Esophagus muscularis mucosa (tissue), 4 donors: ENCODE results near the gene CD274. TPM values are rescaled to one million over a fixed set of nuclear protein-coding genes. Genes with fewer than 3 reads are reported as not detected.

Experiments used
- DNase-seq: peaks from one replicate; pipeline ENCODE4 v3.0.0-alpha.2; 2017; ENCODE audit errors: extremely low spot score
- H3K27ac ChIP-seq, 4 donors: fragments of 200-600 bp; sonication (generic); replicated peaks in 1 of 4; 1 replicate in 3 of 4; 2 replicates in 1 of 4; pipeline ENCODE4 v1.5.1; 2016 to 2019; ENCODE audit warnings: mild to moderate bottlenecking in 1 of 4
- H3K27me3 ChIP-seq, 4 donors: fragments of 200-600 bp; sonication (generic); one replicate each; pipeline versions ENCODE4 v1.5.1 to v1.6.0; 2016 to 2019
- H3K36me3 ChIP-seq, 4 donors: fragments of 200-600 bp; sonication (generic); one replicate each; pipeline ENCODE4 v1.5.1; 2016 to 2019
- H3K4me1 ChIP-seq, 4 donors: fragments of 200-600 bp; sonication (generic); one replicate each; pipeline ENCODE4 v1.5.1; 2016 to 2019
- H3K4me3 ChIP-seq, 4 donors: fragments of 200-600 bp; sonication (generic); 1 replicate in 2 of 4; 2 replicates in 2 of 4; pipeline ENCODE4 v1.5.1; 2016 to 2019; ENCODE audit warnings: mild to moderate bottlenecking in 4 of 4, moderate library complexity in 1 of 4
- H3K9me3 ChIP-seq, 4 donors: fragments of 200-600 bp; sonication (generic); 1 replicate in 3 of 4; 2 replicates in 1 of 4; pipeline ENCODE4 v1.5.1; 2016 to 2019
- EP300 ChIP-seq: sonication (generic); formaldehyde crosslinking; IDR thresholded peaks from one replicate; pipeline ENCODE4 v1.6.1; 2017; ENCODE audit warnings: antibody characterized with exemption
- POLR2A ChIP-seq: fragments of 450-650 bp; IDR thresholded peaks from one replicate; pipeline ENCODE4 v1.6.1; 2017; ENCODE audit warnings: antibody characterized with exemption, moderate library complexity, mild to moderate bottlenecking, low read depth
- POLR2AphosphoS5 ChIP-seq, 2 donors: sonication (generic); formaldehyde crosslinking; IDR thresholded peaks; one replicate each; pipeline ENCODE4 v1.6.1; 2017; ENCODE audit warnings: antibody characterized with exemption in 2 of 2
- WGBS: methylation state at CpG from one replicate; pipeline ENCODE4 v1.1.5; 2018; 5-methylcytosine and 5-hydroxymethylcytosine counted together
- intact Hi-C: fragments of 100-400 bp; cut with DNase I; formaldehyde crosslinking; loops from one replicate; pipeline ENCODE4 v1.15.1; 2023
- total RNA-seq, 4 donors: library from RNA; depleted of rRNA; stranded (reverse); fragments of >200 nt; gene quantifications; one replicate each; pipeline versions ENCODE4 v1.1.0 to v1.2.1, GENCODE V29; 2016
- TF ChIP-seq, protein P1 (sequence below), 3 experiments: fragments of 200-600 bp in 2 of 3; fragments of 450-650 bp in 1 of 3; sonication (generic) in 2 of 3; IDR thresholded peaks; one replicate each; pipeline ENCODE4 v1.5.1; 2017 to 2019; ENCODE audit warnings: antibody characterized with exemption in 3 of 3, mild to moderate bottlenecking in 2 of 3, moderate library complexity in 1 of 3

The CD274 gene
- total RNA-seq, 4 donors from 2014 or later: 0.65 to 4.5 (median 2.6) TPM

DNA sequence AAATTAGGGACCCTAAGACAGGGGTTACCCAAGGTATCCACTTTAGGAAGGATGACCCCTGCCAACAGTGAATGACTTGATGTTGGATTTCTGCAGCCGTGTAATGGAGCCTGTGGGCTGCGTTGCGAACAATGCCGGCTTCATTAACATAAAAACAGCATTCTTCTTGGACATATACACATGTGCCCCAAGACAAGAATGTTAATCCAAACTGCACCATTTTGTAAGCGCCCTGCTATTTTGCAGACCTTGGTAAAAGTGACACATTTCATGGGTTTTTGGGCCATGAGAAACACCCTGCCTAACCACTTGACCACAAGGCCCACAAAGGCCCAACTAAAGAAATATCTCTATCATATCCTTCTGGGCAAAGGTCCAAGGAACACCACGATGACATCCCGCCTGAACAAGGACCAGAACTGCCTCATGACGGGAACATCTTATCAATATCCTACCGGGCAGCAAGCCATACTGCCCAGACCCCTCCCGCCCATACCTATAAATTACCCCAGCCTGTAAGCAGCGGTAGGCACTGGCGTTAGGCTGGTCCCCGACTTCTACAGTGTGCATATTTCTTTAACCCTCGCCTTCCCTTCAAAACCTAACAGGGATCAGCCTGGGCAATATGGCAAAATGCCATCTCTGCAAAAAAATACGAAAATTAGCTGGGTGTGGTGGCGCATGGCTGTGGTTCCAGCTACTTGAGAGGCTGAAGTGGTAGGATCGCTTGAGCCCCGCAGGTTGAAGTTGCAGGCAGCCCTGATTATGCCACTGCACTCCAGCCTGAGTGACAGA lies 50.3 kb downstream of the CD274 start:
- H3K4me1 ChIP-seq: peaks cover 0 to 21% (median 4%) of the 10 kb centered on the region in 4 donors
- WGBS: 62% methylated on average over 18 of the region's 18 CpGs
- intact Hi-C loops: no loop called here
- no peak overlapping the region for H3K4me3 ChIP-seq
- peak overlapping the region in 3 of 4 donors; percentile 16 to 62 (median 41) for H3K27ac ChIP-seq
- H3K27me3 ChIP-seq: no peaks in the 10 kb centered on the region
- DNase-seq: no peak
- no peaks in the 10 kb centered on the region for H3K36me3 ChIP-seq
- TF ChIP-seq POLR2AphosphoS5 (IDR thresholded peaks at IDR 0.05): peak; percentile 12 to 15
- TF ChIP-seq, protein P1, sequence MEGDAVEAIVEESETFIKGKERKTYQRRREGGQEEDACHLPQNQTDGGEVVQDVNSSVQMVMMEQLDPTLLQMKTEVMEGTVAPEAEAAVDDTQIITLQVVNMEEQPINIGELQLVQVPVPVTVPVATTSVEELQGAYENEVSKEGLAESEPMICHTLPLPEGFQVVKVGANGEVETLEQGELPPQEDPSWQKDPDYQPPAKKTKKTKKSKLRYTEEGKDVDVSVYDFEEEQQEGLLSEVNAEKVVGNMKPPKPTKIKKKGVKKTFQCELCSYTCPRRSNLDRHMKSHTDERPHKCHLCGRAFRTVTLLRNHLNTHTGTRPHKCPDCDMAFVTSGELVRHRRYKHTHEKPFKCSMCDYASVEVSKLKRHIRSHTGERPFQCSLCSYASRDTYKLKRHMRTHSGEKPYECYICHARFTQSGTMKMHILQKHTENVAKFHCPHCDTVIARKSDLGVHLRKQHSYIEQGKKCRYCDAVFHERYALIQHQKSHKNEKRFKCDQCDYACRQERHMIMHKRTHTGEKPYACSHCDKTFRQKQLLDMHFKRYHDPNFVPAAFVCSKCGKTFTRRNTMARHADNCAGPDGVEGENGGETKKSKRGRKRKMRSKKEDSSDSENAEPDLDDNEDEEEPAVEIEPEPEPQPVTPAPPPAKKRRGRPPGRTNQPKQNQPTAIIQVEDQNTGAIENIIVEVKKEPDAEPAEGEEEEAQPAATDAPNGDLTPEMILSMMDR (IDR thresholded peaks at IDR 0.05): no peak
- TF ChIP-seq EP300: no peak
- TF ChIP-seq POLR2A: no peak
- no peaks in the 10 kb centered on the region for H3K9me3 ChIP-seq

DNA sequence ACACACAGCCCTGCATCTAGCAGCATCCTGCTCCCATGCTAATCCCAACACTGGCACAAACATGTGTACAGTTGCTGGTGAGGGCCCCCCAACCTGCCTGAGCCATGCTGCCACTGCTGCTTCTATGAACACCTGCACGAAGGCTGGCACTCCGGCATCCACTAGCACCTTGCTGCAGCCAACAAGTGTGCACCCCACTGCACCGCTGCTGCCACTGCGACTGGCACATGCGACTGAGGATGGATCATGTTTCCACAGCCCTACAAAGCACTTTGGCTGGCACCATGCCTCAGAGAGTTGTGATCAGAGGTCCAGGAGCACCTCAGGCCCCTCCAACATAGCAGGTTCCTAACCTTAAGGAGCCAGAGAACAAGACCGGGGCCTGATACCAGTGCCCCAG lies 52.2 kb downstream of the CD274 start:
- H3K4me1 ChIP-seq: peaks cover 0 to 21% (median 4%) of the 10 kb centered on the region in 4 donors
- intact Hi-C loops: no loop called here
- H3K27me3 ChIP-seq: no peaks in the 10 kb centered on the region
- no peak for TF ChIP-seq POLR2AphosphoS5 (IDR thresholded peaks at IDR 0.05)
- no peak for TF ChIP-seq EP300
- TF ChIP-seq POLR2A: no peak
- TF ChIP-seq, protein P1 (IDR thresholded peaks at IDR 0.05): no peak
- no peak overlapping the region for H3K27ac ChIP-seq
- H3K9me3 ChIP-seq: no peaks in the 10 kb centered on the region
- H3K4me3 ChIP-seq: no peak overlapping the region
- H3K36me3 ChIP-seq: no peaks in the 10 kb centered on the region
- WGBS: 87% methylated on average over 3 of the region's 6 CpGs
- no peak for DNase-seq

DNA sequence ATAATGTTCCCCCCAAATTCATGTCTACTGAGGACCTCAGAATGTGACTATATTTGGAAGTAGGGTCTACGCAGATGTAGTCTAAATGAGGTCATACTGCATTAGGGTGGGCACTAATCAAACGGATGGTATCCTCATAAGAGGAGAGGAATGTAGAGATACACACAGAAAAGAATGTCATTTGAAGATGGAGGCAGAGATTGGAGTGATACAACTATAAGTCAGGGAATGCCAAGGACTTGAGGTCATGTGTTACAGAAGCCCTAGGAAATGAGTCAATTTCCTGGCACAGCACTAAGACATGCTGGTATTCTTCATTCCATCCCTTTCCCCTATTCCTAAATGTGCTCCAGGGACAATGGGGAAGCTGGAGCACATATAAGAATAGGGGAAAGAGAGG lies 59.2 kb downstream of the CD274 start:
- intact Hi-C loops: no loop called here
- WGBS: 61% methylated on average over 2 of the region's 2 CpGs

DNA sequence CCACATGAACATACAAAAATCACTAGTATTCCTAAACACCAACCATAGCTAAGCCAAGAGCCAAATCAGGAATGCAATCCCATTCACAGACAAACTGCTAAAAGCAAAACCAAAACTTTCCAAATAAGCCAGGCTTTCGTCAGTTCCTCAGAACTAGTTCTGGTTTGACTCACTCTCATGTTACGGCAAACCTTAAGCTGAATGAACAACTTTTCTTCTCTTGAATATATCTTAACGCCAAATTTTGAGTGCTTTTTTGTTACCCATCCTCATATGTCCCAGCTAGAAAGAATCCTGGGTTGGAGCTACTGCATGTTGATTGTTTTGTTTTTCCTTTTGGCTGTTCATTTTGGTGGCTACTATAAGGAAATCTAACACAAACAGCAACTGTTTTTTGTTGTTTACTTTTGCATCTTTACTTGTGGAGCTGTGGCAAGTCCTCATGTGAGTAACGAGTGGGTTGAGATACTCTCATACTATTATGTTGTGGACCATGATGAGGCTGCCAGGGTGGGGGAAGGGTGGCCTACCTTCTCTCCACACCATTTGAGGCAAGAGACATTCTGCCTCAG lies 60.1 kb downstream of the CD274 start, which contains the start of gene PDCD1LG2:
Gene PDCD1LG2, plus strand, starts transcription at position 172 of the 572 bp plus-strand sequence. CDS start 12,016 bp downstream, outside the sequence.
- intact Hi-C loops: no loop called here
- WGBS: 32% methylated on average over 4 of the region's 4 CpGs

More for the DNA sequence above, 59.2 kb downstream of the CD274 start:
- Histone ChIP-seq H3K4me3 (no peak overlapping the region), H3K4me1 (peaks cover 8 to 24% (median 12%) of the 10 kb centered on the region in 4 donors), H3K36me3 (no peaks in the 10 kb centered on the region), H3K27me3 (no peaks in the 10 kb centered on the region), H3K27ac (peak overlapping the region; percentile 37 to 66 (median 54)), H3K9me3 (no peaks in the 10 kb centered on the region)
- no peak for DNase-seq
- no peak for TF ChIP-seq POLR2AphosphoS5 (IDR thresholded peaks at IDR 0.05)
- TF ChIP-seq EP300: no peak
- TF ChIP-seq POLR2A: no peak
- TF ChIP-seq, protein P1 (IDR thresholded peaks at IDR 0.05): no peak

DNA sequence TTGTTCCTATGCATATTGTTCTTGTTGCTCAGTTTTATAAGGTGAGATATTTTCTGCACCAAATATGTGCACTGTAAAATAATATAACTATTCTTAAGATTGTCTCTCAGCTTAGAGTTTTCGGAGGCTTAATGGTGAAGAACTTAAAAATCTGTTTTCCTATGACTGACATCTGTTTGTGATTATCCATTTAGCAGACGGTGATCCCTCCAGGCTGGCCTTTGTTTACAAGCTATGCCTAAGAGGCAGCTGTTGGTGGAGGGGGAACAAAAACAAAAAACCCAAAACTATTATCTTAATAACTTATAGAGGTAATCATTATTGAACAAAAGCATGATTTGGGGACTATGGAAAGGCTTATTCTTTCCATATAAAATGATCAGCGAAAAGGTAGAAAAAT lies 60.6 kb downstream of the CD274 start:
- TF ChIP-seq EP300 (no peak), POLR2AphosphoS5 (IDR thresholded peaks at IDR 0.05) (no peak), POLR2A (no peak)
- intact Hi-C loops: no loop called here
- Histone ChIP-seq H3K9me3 (no peaks in the 10 kb centered on the region), H3K27ac (peak overlapping the region in 2 of 4 donors; percentile 59 to 66), H3K27me3 (no peaks in the 10 kb centered on the region), H3K4me3 (peak overlapping the region; percentile 10 to 34 (median 28)), H3K36me3 (no peaks in the 10 kb centered on the region), H3K4me1 (peaks cover 8 to 24% (median 12%) of the 10 kb centered on the region in 4 donors)
- DNase-seq: no peak
- 62% methylated on average over 3 of the region's 3 CpGs for WGBS

More for the DNA sequence above, 60.1 kb downstream of the CD274 start, which contains the start of gene PDCD1LG2:
- Histone ChIP-seq H3K36me3 (no peaks in the 10 kb centered on the region), H3K27me3 (no peaks in the 10 kb centered on the region), H3K27ac (peak within 1 kb of the TSS; percentile 37 to 66 (median 54)), H3K4me3 (peak within 1 kb of the TSS; percentile 10 to 34 (median 28)), H3K4me1 (peaks cover 8 to 24% (median 12%) of the 10 kb centered on the region in 4 donors), H3K9me3 (no peaks in the 10 kb centered on the region)
- no peak for TF ChIP-seq POLR2A
- peak in 1 of 2 donors; percentile 18 for TF ChIP-seq POLR2AphosphoS5 (IDR thresholded peaks at IDR 0.05)
- no peak for DNase-seq
